HG03159 (cell line): ENCODE measurements around the gene CTNNA1.

Experiments
- ATAC-seq: cut with Tn5 transposase; IDR thresholded peaks from one replicate; pipeline ENCODE4 v1.9.1; 2021; ENCODE audit warnings: mild to moderate bottlenecking, moderate library complexity; ENCODE audit not compliant: unreplicated experiment

Gene CTNNA1

DNA sequence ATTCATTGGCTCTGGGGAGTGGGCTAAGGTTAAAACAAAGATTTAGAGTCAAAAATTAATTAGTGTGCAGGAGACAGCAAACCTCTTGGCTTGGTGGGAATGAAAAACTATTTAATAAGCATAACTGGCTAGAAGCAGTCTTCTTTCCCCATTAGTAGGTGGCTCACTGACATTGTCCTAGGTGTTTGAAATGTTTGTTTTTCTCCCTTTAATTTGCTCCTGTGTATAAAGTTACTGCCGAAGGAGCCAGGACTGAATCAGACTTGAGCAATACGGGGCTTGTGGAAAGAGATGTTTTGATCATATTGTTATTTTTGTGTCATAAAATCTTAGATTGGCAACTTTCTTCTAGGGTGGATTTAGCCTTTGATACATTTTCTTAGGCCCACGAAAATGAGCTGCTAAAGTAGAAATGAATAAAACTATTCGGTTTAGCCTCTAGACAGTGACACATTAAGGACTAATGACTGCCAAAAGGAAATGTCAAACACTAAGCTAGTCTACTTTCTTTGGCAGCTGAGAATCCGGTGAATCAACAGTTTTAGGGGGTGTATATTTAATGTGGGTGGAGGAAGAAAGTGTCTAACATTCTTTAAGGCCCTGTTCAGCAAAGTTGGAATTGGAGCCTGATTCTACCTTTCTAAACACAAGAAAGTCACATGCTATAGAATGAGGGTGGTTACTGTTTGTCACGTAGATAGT is 91.7 kb downstream of the CTNNA1 start:
- no peak for ATAC-seq

DNA sequence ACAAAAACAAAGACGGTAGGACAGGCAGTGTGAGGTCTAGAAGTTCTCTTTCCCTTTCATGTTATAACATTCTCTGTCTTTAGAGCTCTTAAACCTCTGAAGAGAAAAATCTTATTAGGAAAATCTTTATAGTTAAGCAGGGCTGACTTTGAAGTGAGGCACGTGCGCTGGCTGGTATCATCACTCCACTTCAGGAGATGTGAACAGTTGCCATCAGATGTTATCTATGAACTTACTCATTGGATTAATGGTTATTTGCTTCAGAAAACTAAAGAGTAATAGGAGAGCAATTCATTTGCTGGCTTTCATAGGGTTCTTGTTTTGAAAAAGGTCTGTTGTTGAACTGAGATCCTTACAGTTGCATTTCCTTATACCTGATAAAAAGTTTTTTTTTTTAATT is 96.2 kb downstream of the CTNNA1 start:
- no peak for ATAC-seq

DNA sequence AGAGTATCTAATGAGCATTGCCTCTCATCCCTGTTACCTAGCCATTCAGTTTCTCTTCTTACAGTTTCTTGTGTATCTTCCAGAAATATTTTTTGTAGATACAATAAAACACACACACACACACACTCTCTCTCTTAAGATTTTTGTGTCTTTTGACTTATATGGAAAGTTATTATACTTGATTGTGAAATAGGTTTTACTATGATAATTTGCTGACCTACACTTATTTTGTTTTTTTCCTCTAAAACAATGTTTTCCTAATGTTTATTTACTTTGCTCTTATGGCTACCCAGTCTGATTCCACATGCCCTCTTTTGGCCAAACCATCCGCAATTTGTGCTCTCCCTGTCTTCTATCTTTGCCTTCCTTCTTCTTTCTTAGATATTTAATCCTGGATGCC is 96.7 kb downstream of the CTNNA1 start:
- ATAC-seq: no peak

DNA sequence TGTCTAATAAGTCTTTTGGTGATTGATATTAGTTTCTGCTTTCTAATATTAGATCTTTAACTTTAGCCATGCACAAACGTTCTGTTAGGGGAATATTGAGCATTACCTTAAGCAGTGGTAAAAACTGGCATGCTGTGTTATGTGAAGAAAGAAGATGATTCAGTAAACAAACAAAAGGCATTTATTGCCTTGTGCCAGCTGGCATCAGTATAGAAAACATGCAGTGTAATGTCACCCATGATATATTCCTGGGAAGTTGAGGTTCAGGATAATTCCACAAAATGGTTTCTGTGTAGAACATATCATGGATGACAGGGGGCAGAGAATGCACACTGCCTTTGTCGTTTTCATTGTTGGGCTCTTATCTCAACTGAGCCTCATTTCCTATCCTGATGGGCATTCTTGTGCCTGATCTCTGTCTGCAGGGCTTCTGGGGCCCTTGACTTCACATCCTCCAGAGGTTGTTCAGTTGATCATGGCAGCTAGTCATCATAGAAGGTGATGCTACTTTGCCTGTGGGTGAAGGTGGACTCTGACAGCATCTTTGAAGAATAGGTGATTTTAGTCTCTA is 97.7 kb downstream of the CTNNA1 start:
- no peak for ATAC-seq

DNA sequence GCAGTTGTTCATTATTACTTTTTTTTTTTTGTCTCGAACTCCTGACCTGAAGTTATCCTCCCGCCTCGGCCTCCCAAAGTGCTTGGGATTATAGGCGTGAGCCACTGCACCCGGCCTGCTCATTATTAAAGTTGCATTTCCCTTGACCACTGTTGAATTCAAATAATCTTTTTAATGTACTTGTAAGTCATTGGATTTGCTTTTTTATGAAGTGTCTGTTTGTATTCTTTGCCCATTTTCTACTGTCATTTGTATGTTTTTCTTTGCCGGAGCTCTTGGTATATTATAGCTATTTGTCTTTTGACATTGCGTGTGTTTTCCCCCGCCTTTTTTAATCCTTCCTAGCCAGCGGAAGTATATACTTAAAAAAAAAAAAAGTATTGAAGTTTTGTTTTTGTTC is 99.9 kb downstream of the CTNNA1 start:
- ATAC-seq: no peak

DNA sequence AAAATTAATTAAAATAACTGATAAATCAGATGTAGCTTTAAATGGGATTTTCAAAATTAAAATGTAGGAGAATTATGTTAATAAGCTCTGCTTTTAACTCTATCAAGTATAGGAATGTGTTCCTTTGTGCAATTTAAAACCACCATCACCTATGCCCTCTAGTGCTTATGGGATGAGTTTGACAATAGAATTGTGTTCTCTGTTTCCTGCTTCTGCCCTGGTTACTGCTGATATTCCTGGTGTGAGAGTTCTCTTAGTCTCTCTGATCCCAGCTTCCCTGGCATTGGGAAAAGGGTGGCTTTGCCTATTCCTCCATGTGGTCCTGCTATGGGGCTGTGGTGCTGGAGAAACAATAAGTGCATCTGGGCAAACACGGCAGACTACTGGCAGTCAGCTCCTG is 113.8 kb downstream of the CTNNA1 start:
- no peak for ATAC-seq

DNA sequence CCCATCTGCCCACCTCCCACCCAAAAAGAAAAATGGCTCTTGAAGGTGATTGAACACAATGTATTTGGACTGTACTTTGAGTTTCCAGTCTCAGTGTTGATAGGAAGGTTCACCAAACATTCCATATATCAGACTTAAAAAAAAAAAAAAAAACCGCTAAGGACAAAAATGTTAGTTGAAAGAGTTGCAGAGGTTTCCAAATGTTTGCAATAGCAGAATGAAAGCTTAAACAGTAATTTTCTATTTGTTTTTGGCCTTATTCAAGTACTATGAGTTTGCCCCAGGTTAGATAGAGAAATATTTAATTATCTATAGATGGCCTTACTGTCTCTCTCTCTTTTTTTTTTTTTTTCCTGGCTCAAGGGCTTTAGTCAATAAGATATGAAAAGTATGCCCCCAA is 115.8 kb downstream of the CTNNA1 start:
- no peak for ATAC-seq

DNA sequence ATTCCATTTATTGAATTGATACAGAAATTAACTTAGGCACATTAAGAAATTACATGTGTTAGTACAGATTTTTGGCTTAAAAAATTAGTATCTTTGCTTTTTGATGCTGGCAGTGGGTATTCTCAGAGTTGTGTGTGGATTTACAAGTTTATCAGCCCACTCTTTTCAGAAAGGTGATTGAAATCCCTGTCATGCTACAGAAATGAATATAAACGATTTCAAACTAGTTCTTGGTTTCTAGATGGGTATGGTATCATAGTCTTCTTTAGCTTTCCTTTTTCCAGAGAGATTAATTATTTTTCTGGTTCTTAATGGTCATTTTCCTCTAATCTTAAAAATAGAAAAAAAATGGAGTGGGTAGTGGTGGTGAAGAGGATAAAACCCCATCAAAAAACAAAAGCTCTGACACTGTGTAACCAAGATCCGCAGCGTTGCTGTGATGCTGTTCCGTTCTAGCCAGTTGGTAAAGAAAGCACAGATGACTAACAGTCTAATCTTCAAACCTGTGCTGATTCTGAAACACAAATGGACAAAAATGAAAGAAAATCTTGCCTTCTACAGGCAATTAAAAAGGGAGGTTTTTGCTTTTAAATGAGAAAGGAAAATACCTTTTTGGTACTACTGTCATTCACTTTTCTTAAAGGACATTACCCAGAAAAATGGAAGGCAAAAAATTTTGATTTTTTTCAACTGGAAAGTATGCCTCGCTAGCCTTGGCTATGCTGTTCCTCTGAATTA is 116.7 kb downstream of the CTNNA1 start:
- no peak for ATAC-seq

DNA sequence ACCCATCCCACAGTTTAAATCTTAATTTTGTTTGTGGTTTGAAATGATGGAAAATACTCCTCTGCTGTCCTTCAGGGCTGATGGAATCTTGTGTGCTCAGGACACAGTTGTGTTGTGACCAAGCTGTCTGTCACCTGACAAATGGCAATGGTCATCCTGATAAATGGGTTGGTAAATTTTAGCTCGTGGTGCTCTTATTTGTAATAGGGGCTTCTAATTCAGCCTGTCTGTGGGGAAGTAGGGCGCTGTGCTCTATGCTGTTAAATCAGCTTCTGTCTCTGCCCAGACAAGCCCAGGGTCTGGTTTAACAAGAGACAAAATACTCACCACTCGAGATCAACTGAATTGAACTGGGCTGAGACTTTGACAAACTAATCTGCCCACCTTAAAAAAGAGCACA is 117.4 kb downstream of the CTNNA1 start:
- ATAC-seq: no peak

DNA sequence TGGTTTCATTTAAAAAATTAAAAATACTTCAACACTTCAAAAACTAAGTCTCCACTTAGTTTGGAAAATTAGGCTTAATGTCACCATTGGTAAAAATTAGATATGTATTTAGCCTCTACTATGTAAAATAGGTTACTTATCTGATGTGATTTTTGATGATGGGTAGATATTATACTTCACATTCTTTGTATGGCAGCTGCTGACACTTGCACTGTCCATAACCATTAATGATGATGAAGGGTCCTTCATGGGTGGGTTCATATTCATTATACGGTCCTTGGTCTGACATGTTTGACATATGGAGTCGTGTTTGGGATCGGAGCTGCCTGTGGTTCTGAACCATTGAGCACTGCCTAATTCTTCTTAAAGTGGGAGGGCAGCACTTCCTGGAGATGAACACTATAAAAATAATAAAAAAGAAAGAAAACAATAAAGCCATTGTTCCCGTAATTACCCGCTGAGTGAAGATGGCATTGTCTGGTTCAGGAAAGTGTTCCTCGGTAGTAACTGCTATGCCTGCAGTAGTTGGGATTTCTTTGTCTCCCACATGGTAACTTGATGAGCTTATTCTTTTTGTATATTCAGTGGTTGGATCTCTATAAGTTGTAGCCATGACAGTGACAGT is 119.7 kb downstream of the CTNNA1 start:
- no peak for ATAC-seq

DNA sequence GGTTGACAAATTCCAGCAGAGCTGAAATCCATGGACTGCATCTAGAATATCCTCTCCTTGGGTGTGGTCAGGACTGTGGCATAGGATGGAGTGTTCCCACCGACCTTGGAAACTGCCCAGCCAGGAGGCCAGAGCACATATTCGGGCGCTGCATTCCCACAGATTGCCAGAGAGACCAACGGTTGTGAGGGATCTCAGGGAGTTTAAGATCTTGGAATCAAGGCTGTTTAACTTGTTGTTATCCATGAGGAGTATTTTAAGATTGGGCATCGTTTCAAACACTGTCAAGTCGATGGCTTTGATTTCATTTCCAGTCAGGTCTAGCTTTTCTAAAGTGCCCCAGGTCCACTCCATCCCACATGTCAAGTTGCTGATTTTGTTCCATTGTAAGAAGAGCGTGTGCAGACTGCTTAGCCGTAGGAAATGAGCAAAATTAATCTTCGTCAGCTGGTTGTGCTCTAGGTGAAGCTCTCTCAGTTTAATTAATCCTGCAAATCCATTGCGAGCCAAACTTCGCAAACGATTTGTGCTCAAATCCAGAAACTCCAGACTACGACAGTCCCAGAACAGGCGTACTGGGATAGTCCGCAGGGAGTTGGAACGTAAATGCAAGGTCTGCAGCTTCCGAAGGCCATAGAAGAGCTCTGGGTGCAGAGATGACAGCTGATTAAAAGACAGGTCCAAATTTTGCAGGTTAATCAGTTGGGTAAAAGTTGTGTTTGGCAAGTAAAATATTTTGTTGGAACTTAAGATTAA is 120.4 kb downstream of the CTNNA1 start:
- no peak for ATAC-seq

DNA sequence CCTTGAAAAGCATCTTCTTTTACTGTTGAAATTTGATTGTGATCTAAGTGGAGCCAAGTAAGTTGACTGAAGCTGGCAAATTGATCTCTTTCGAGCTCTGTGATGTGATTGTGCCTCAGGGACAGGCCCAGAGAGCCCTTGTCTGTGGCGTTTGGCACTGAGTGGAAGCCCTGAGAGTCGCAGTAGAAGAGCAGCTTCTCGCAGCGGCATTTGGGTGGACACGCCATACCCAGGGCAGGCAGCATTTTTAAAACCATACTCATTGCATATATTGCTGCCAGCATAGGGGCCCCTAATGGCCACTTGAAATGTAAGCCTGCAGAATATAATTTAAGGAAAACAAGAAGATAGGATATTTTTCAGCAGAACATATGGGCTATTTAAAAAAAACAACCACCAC is 121.0 kb downstream of the CTNNA1 start:
- no peak for ATAC-seq

DNA sequence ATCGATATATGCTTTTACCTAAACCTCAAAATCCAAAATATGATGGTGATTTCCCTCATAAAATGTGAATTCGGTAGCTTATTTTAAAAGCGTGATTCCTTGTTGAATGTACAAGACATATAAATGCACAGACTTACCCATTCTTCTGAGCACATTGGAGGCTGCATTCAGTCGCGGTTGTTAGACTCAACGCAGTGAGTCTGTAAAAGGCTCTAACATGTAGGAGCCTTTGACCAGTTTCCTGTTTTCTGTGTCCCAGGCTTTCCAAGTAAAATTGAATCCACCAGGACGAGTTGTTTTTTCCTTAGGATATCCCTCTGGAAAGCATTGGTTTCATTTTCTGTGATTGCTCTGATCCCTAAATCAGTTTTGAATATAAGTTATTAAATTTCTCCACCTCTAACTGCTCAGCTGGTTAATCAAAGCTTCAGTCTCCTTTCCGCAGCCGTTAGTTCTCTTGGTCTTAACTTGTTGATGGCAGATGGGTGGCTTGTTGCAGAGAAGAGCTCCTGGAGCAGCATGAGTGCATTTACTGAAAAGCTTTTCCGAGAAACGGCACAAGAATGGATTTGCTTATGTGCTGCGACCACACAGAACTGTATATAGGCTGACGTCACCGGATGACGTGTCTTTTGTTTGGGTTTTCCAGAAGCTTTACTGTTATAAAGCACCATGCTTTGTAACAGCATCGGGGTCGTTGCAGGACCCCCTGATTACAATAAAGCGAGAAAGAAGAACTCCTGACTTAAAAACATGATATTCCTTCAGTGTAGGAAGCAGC is 121.7 kb downstream of the CTNNA1 start, which contains the start of gene LRRTM2:
Gene LRRTM2, minus strand, starts transcription at position 565 of the 781 bp plus-strand sequence. Its CDS starts 424 bp downstream, at position 141.
- ATAC-seq: no peak

DNA sequence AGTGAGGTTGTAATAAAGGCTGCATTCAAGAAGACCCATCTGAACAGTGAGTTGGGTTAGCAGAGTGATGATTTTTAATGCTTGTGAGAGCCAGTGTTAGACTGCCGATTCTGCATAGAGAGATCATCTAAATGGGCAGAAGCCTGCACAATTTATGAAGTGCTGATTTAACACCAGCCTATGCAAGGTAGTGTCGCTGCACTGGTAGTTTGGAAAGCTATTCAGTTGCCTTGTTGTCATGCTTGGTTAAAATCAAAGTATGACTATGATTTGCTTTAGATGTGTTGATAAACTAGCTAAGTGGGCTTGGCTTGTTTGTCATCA is 122.3 kb downstream of the CTNNA1 start:
- no peak for ATAC-seq

DNA sequence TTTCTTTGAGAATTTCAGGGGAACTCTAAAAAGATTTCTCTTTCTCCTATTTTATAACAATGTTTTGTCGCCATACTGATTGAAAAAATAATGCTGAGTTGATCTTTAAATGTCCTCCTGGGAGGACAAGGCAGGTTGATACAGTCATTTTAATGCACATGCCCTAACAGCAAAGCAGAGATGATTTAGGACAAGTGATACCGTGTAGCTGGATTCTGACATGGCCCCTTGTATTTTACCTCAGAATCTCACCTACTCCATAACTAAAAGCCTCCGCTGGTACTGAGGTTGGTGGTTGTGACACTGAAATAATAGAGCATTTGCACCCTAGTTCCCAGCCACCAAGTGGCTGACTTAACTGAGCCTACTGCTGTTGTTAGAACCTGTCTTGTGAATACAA is 122.7 kb downstream of the CTNNA1 start:
- no peak for ATAC-seq

DNA sequence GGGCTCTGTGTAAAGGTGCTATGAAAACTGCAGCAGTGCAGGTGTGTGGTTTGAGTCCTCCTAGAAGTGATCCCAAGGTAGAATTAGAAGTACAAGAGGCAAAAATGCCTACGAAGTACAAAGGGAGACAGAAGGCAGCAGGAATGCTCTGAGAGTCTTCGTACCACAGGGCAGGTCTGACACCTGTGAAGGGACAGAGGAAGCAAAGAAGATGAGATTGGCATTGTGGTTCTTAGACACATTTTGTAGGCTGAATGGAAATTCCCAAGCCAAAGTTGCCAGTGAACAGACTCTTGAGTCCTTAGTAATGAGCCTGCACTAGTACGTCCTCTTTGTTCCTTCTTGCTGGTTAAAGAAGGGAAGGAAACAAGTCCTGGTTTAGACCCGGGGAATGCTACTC is 123.6 kb downstream of the CTNNA1 start:
- ATAC-seq: no peak

DNA sequence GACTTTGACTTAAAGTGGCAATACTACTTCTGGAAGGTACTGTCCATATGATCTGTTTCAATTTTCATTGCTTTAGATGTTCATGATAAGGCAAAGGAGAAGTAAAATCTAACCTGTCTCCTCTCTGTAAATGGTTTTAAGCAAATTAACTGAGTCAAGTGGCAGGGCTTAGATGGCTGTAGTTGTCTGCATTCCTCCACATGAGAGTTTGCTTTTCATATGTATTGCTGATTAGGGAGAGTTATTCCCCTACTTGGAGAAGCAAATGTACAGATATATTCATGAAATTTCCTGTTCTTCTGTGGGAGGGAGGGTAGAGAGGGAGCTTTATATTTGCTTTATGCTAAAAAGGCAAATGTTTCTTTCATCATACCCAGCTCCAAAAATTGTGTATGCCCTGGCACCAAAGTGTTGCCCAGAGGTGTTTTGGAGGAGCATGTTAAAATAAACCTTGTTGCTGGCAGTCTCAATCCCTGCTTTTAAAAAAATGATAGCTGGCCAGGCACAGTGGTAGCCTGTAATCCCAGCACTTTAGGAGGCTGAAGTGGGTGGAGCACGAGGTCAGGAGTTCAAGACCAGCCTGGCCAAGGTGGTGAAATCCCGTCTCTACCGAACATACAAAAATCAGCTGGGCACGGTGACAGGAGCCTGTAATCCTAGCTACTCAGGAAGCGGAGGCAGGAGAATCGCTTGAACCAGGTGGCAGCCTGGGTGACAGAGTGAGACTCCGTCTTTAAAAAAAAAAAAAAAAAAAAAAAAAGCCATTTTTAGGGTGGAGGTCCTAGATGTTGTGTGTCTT is 125.4 kb downstream of the CTNNA1 start:
- no peak for ATAC-seq

DNA sequence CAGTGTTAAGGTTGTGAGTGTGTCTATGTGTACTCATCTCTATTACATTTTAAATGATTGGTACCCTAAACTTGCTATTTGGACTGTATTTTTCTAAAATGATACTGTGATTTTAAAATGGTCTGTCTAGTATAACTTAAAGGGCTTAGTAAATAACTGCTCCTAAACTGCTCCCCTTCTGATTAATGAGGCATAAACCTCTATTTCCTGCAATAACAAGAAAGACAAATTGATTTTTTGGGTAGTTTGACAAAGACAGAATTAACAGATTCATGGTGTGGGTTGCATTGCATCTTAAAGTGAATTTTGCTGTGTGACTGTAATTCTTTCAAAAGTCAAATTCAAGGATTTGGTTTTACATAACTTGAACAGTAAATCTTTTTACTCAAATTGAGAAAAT is 130.0 kb downstream of the CTNNA1 start:
- ATAC-seq: no peak

DNA sequence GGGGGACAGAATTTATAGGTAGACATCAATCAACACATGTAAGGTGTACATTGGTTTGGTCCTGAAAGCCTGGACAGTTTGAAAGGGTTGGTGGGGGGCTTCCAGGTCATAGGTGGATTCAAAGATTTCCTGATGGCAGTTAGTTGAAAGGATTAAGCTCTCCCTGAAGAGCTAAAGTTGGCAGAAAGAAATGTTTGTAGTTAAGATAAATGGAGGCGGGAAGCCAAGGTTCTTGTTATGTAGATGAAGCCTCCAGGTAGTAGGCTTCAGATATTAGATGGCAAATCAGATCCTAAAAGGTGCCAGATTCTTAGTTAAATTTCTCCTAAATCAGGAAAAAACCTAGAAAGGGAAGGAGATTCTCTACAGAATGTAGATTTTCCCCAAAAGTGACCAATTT is 130.9 kb downstream of the CTNNA1 start:
- ATAC-seq: no peak

DNA sequence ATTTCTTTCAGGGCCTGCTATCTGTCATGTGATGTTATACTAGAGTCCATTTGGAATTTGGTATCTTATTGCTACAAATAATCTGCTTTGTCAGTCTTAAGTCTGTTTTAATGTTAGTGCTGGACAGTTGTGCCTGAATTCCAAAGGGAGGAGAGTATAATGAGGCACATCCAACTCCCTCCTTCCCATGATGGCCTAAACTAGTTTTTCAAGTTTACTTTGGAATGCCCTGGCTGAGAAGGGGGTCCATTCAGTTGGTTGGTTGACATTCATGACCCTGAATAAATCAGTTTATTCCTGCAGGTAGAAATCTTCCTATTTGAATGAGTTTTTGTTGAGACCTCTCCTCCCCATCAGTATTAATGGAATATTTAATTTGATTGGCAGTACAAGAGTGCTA is 131.3 kb downstream of the CTNNA1 start:
- ATAC-seq: no peak
